ENCODE results near the gene KRTAP3-1. TPM values are rescaled to one million over a fixed set of nuclear protein-coding genes. Genes with fewer than 3 reads are reported as not detected.

Gene KRTAP3-1
- total RNA-seq, 1 donor from 2014 or later = not detected

- no peak for DNase-seq
Observed at GRCh38 chr17:40975516-40975915, 33.4 kb downstream of the KRTAP3-1 start.

GRCh38 chr17:40974366-40974765 is 34.6 kb downstream of the KRTAP3-1 start:
- DNase-seq = no peak

GRCh38 chr17:40967582-40967981 is 41.3 kb downstream of the KRTAP3-1 start:
- no peak for DNase-seq

GRCh38 chr17:40966848-40967247 is 42.1 kb downstream of the KRTAP3-1 start, which contains the start of gene KRT39:
TSS of gene KRT39 (minus strand) at chr17:40966948. CDS start at chr17:40966856, 92 bp downstream.
- no peak for DNase-seq

GRCh38 chr17:40963838-40964237 is 45.1 kb downstream of the KRTAP3-1 start:
- no peak for DNase-seq

GRCh38 chr17:40962059-40962561 is 46.8 kb downstream of the KRTAP3-1 start:
- DNase-seq = no peak

GRCh38 chr17:40961591-40961990 is 47.3 kb downstream of the KRTAP3-1 start:
- no peak for DNase-seq

GRCh38 chr17:40960144-40960543 is 48.8 kb downstream of the KRTAP3-1 start:
- no peak for DNase-seq

Small RNA genes lying within 50 kb of the gene (small RNA-seq; reads per million reads assigned to genes)
- not detected for gene KRTAP3-4P

Other genes with a start within 250 kb of the KRTAP3-1 start
- not detected for gene KRT26, start 236.9 kb downstream of the KRTAP3-1 start, total RNA-seq
- gene KRT27, start 226.6 kb downstream of the KRTAP3-1 start, total RNA-seq = not detected
- not detected for gene KRT28, start 209.2 kb downstream of the KRTAP3-1 start, total RNA-seq
- 1.9 TPM for gene KRT10, start 186.5 kb downstream of the KRTAP3-1 start, total RNA-seq
- not detected for gene KRT12, start 141.9 kb downstream of the KRTAP3-1 start, total RNA-seq
- gene KRT20, start 123.9 kb downstream of the KRTAP3-1 start, total RNA-seq = not detected
- 0.16 TPM for gene KRT23, start 71.5 kb downstream of the KRTAP3-1 start, total RNA-seq
- gene KRT39, start 42.2 kb downstream of the KRTAP3-1 start, total RNA-seq = not detected
- not detected for gene KRT40, start 24.8 kb downstream of the KRTAP3-1 start, total RNA-seq
- not detected for gene KRTAP3-3, start 15.0 kb downstream of the KRTAP3-1 start, total RNA-seq
- not detected for gene KRTAP3-2, start 9.2 kb downstream of the KRTAP3-1 start, total RNA-seq
- not detected for gene KRTAP1-5, start 18.1 kb upstream of the KRTAP3-1 start, total RNA-seq
- not detected for gene KRTAP1-4, start 21.1 kb upstream of the KRTAP3-1 start, total RNA-seq
- gene KRTAP1-3, start 25.7 kb upstream of the KRTAP3-1 start, total RNA-seq = not detected
- not detected for gene KRTAP1-1, start 32.3 kb upstream of the KRTAP3-1 start, total RNA-seq
- gene KRTAP2-1, start 38.2 kb upstream of the KRTAP3-1 start, total RNA-seq = not detected
- gene KRTAP2-2, start 46.1 kb upstream of the KRTAP3-1 start, total RNA-seq = not detected
- gene KRTAP2-3, start 51.0 kb upstream of the KRTAP3-1 start, total RNA-seq = not detected
- gene KRTAP2-4, start 56.8 kb upstream of the KRTAP3-1 start, total RNA-seq = not detected
- gene KRTAP4-7, start 75.0 kb upstream of the KRTAP3-1 start, total RNA-seq = not detected
- gene KRTAP4-8, start 89.0 kb upstream of the KRTAP3-1 start, total RNA-seq = not detected
- gene KRTAP4-16, start 93.1 kb upstream of the KRTAP3-1 start, total RNA-seq = not detected
- gene KRTAP4-9, start 96.3 kb upstream of the KRTAP3-1 start, total RNA-seq = not detected
- gene KRTAP4-11, start 109.2 kb upstream of the KRTAP3-1 start, total RNA-seq = not detected
- not detected for gene KRTAP4-12, start 115.1 kb upstream of the KRTAP3-1 start, total RNA-seq
- not detected for gene KRTAP4-6, start 131.4 kb upstream of the KRTAP3-1 start, total RNA-seq
- not detected for gene KRTAP4-5, start 140.7 kb upstream of the KRTAP3-1 start, total RNA-seq
- gene KRTAP4-4, start 151.6 kb upstream of the KRTAP3-1 start, total RNA-seq = not detected
- gene KRTAP4-3, start 159.1 kb upstream of the KRTAP3-1 start, total RNA-seq = not detected
- gene KRTAP4-2, start 169.1 kb upstream of the KRTAP3-1 start, total RNA-seq = not detected
- not detected for gene KRTAP4-1, start 175.8 kb upstream of the KRTAP3-1 start, total RNA-seq
- gene KRTAP9-1, start 180.8 kb upstream of the KRTAP3-1 start, total RNA-seq = not detected
- gene KRTAP9-2, start 217.5 kb upstream of the KRTAP3-1 start, total RNA-seq = not detected
- not detected for gene KRTAP9-3, start 223.3 kb upstream of the KRTAP3-1 start, total RNA-seq
- gene KRTAP9-8, start 228.9 kb upstream of the KRTAP3-1 start, total RNA-seq = not detected
- gene KRTAP9-4, start 240.6 kb upstream of the KRTAP3-1 start, total RNA-seq = not detected
- not detected for gene KRTAP9-9, start 246.3 kb upstream of the KRTAP3-1 start, total RNA-seq